ENCODE data around the gene TNFRSF1B. TPM values are rescaled to one million over a fixed set of nuclear protein-coding genes. Genes with fewer than 3 reads are reported as not detected.
A peak's percentile ranks its signal among the peaks of the same experiment; 100 is the strongest.

Gene TNFRSF1B
- polyA plus RNA-seq, 3 donors = 436 to 761 (median 450) TPM

- peaks cover 57% of the 10 kb centered on the region in 2 donors for H3K4me1 ChIP-seq (ENCODE audit: control insufficient read depth in 1 of 2, insufficient read depth in 2 of 2, low read length in 2 of 2)
- Mint-ChIP-seq H3K9me3 (peaks cover 0 to under 1% (median 0%) of the 10 kb centered on the region in 7 donors), H3K27me3 (ENCODE audit: low read depth in 3 of 3) (no peaks in the 10 kb centered on the region), H3K27ac (peak overlapping the region in 1 of 7 donors; percentile 74), H3K4me3 (no peak overlapping the region), H3K36me3 (peaks cover 34 to 35% of the 10 kb centered on the region in 2 donors), H3K4me1 (peaks cover 57% of the 10 kb centered on the region)
- no peak for TF ChIP-seq CTCF (IDR thresholded peaks at IDR 0.05)
- H3K4me2 ChIP-seq (replicated peaks; ENCODE audit: extremely low read depth, low read length, poor library complexity, severe bottlenecking) = no peak overlapping the region
- no peak overlapping the region for H2AFZ ChIP-seq (ENCODE audit: insufficient read depth, low read depth, low read length, poor library complexity, severe bottlenecking)
- no peak overlapping the region for H3K9ac ChIP-seq (ENCODE audit: insufficient read depth, low read length, poor library complexity, severe bottlenecking)
- H4K20me1 ChIP-seq (ENCODE audit: insufficient read depth, low read length) = no peaks in the 10 kb centered on the region
- peak in 1 of 3 donors; percentile 6 for DNase-seq
- H3K27ac ChIP-seq (ENCODE audit: low read depth in 1 of 2, low read length in 2 of 2) = no peak overlapping the region
- no peaks in the 10 kb centered on the region for H3K9me3 ChIP-seq (replicated peaks in 1 of 2; ENCODE audit: control insufficient read depth in 1 of 2, insufficient read depth in 1 of 2, low read length in 2 of 2)
- H3K4me3 ChIP-seq (replicated peaks in 1 of 3; ENCODE audit: low read depth in 2 of 3, low read length in 3 of 3) = no peak overlapping the region
- intact Hi-C loops (cut with micrococcal nuclease) = no loop called here
- H3K79me2 ChIP-seq (ENCODE audit: insufficient read depth, low read length) = no peaks in the 10 kb centered on the region
- H3K27me3 ChIP-seq (ENCODE audit: control insufficient read depth in 2 of 2, insufficient read depth in 2 of 2, low read length in 2 of 2) = no peaks in the 10 kb centered on the region
- H3K36me3 ChIP-seq (replicated peaks in 1 of 2; ENCODE audit: control insufficient read depth in 1 of 2, insufficient read depth in 2 of 2, low read length in 2 of 2) = peaks cover 11 to 26% of the 10 kb centered on the region in 2 donors
- 86% methylated on average over 30 of the region's 31 CpGs for WGBS (ENCODE audit: insufficient coverage)
These were observed 28.3 kb upstream of the TNFRSF1B start for GRCh38 chr1:12138196-12139168.

- Mint-ChIP-seq H3K36me3 (peaks cover 32 to 33% of the 10 kb centered on the region in 2 donors), H3K4me1 (peaks cover 64% of the 10 kb centered on the region)
- intact Hi-C loops (cut with micrococcal nuclease) = loop anchor here in 1 of 2 donors (5.0 kb wide), 1 partner anchor 37 kb away; no protein-coding TSS in a partner anchor
These were observed 26.8 kb upstream of the TNFRSF1B start for GRCh38 chr1:12140016-12140415.

More at GRCh38 chr1:12140016-12140415, 26.8 kb upstream of the TNFRSF1B start:
- no peak overlapping the region for H2AFZ ChIP-seq (ENCODE audit: insufficient read depth, low read depth, low read length, poor library complexity, severe bottlenecking)
- H3K4me1 ChIP-seq (ENCODE audit: control insufficient read depth in 1 of 2, insufficient read depth in 2 of 2, low read length in 2 of 2) = peaks cover 59 to 60% of the 10 kb centered on the region in 2 donors
- no peaks in the 10 kb centered on the region for H4K20me1 ChIP-seq (ENCODE audit: insufficient read depth, low read length)
- Mint-ChIP-seq H3K27ac (peak overlapping the region in 3 of 7 donors; percentile 30 to 99 (median 84)), H3K27me3 (ENCODE audit: low read depth in 3 of 3) (no peaks in the 10 kb centered on the region), H3K4me3 (no peak overlapping the region), H3K9me3 (no peaks in the 10 kb centered on the region)
- H3K9ac ChIP-seq (ENCODE audit: insufficient read depth, low read length, poor library complexity, severe bottlenecking) = peak overlapping the region; percentile 41
- 89% methylated on average over 3 of the region's 4 CpGs for WGBS (ENCODE audit: insufficient coverage)
- H3K36me3 ChIP-seq (replicated peaks in 1 of 2; ENCODE audit: control insufficient read depth in 1 of 2, insufficient read depth in 2 of 2, low read length in 2 of 2) = peaks cover 11 to 26% of the 10 kb centered on the region in 2 donors
- TF ChIP-seq CTCF (IDR thresholded peaks at IDR 0.05) = no peak
- H3K79me2 ChIP-seq (ENCODE audit: insufficient read depth, low read length) = no peaks in the 10 kb centered on the region
- peak overlapping the region; percentile 93 to 95 for H3K27ac ChIP-seq (ENCODE audit: low read depth in 1 of 2, low read length in 2 of 2)
- H3K9me3 ChIP-seq (replicated peaks in 1 of 2; ENCODE audit: control insufficient read depth in 1 of 2, insufficient read depth in 1 of 2, low read length in 2 of 2) = no peaks in the 10 kb centered on the region
- DNase-seq = no peak
- H3K4me2 ChIP-seq (replicated peaks; ENCODE audit: extremely low read depth, low read length, poor library complexity, severe bottlenecking) = no peak overlapping the region
- H3K27me3 ChIP-seq (ENCODE audit: control insufficient read depth in 2 of 2, insufficient read depth in 2 of 2, low read length in 2 of 2) = no peaks in the 10 kb centered on the region
- peak overlapping the region in 1 of 3 experiments; percentile 31 for H3K4me3 ChIP-seq (replicated peaks in 1 of 3; ENCODE audit: low read depth in 2 of 3, low read length in 3 of 3)
